Anterior cingulate cortex (tissue), 58 donors: ENCODE results near the gene FRMD4A.
A peak's percentile ranks its signal among the peaks of the same experiment; 100 is the strongest.
"Not testable (repeated sequence)": the region's sequence is repeated elsewhere in the genome, so short reads cannot be mapped to it uniquely, and the experiment has no call there.

Source experiments
- DNase-seq, 58 donors: peaks; one replicate each; lab custom pipeline; 2025; lab: John Stamatoyannopoulos, UW

Gene FRMD4A

GRCh38 chr10:13970236-13970956 lies 360.3 kb downstream of the FRMD4A start:
- no peak for DNase-seq

- no peak for DNase-seq
These were observed 361.0 kb downstream of the FRMD4A start for GRCh38 chr10:13969792-13970140.

GRCh38 chr10:13969118-13969791 lies 361.5 kb downstream of the FRMD4A start:
- no peak for DNase-seq

DNA sequence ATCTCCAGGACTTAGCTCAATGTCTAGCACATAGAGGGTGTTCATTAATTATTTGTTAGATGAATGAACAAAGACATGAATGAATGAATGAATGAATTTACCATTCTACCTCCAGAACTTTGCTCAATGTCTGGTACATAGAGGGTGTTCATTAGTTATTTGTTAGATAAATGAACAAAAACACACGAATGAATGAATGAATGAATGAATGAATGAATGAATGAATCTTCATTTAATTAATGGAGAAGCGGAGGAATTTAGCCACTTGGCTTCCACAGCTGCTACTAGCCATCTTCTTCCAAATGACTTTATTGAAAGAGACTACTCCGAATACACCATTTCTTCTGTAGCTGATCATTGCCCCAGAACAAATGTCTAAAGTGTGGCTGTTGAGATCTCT lies 368.9 kb downstream of the FRMD4A start:
- no peak for DNase-seq

- DNase-seq = peak in 1 of 58 donors; percentile 3
These were observed 369.6 kb downstream of the FRMD4A start for GRCh38 chr10:13961097-13961496.

GRCh38 chr10:13960603-13961002 lies 370.1 kb downstream of the FRMD4A start:
- no peak for DNase-seq

GRCh38 chr10:13959443-13960359 lies 371.0 kb downstream of the FRMD4A start:
- no peak for DNase-seq

DNA sequence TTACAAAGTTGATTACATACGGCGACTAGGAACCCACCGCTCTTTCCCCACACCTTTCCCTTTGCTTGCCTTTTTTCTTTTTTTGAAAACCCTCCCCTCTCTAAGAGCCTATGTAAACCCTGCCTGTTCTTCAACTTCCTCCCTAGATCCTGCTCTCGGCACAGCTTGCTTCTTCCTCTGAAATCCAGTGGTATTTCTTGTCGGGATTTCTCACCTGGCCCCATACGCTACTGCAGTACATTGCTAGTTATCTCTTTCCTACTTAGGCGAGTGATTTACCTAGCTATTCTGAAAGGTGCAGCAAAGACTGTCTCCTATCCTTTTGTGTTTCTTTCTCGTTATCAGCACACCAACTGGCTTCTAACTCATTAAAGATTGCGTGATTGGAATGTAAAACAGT lies 372.9 kb downstream of the FRMD4A start:
- no peak for DNase-seq

DNA sequence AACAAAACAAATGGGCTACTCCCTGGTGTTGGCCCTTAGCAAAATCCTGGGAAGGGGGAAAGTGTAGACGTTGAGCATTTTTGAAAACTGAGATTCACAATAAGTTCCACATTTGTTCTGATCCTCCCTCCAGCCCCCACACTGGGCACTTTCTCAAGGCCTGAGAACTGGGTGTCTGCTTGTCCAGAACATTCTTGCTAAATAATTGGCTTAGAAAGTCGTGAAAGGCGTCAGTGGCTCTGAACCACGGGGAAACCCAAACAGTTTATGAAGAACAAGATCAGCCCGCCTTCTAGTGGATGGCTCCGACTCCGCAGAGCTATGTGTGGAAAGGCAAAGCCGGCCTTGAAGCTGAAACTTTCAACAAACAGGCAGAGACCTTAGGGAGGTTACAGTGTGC lies 373.9 kb downstream of the FRMD4A start:
- DNase-seq = peak in 23 of 58 donors; percentile 5 to 36 (median 15)

DNA sequence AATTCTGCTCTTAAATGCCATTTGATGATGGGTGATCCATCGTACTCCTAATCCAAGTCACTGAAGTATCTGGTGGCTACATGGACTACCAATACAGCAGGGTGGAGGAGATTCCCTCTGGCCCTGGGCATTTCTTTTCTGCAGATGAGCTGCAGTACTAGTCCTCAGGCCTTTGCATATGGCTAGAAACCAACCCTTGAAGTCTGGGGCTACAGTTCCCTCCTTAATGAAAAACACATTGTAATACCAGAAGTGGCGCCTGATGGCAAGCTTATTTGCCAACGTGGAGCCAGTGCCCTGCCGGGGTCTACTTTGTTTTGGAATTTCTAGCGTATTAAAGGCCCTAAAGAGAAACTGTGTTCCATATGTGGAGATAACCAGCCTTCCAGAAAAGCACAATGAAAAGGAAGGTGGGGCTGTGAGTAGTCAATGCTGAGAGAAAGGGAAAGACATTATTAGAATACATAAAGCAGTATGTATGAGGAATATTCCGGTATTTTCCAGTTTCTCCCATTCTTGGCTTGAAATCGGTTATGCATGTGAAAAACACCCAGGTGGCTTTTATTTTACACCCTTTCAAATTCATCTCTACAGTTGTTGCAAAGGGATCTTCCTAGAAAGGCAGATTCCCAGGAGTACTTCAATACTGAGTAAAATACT lies 375.2 kb downstream of the FRMD4A start:
- no peak for DNase-seq

DNA sequence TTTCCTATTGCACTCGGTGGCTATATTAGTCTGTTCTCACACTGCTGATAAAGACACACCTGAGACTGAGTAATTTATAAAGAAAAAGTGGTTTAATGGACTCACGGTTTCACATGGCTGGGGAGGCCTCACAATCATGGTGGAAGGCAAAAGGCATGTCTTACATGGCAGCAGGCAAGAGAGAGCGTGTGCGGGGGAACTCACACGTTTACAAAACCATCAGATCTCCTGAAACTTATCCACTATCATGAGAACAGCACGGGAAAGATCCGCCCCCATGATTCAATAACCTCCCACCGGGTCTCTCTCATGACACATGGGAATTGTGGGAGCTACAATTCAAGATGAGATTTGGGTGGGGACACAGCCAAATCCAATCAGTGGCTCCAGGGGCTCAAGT lies 376.5 kb downstream of the FRMD4A start:
- not testable (repeated sequence) for DNase-seq

- no peak for DNase-seq
These were observed 377.4 kb downstream of the FRMD4A start for GRCh38 chr10:13953371-13953770.

GRCh38 chr10:13950543-13950939 lies 380.2 kb downstream of the FRMD4A start:
- DNase-seq = no peak

DNA sequence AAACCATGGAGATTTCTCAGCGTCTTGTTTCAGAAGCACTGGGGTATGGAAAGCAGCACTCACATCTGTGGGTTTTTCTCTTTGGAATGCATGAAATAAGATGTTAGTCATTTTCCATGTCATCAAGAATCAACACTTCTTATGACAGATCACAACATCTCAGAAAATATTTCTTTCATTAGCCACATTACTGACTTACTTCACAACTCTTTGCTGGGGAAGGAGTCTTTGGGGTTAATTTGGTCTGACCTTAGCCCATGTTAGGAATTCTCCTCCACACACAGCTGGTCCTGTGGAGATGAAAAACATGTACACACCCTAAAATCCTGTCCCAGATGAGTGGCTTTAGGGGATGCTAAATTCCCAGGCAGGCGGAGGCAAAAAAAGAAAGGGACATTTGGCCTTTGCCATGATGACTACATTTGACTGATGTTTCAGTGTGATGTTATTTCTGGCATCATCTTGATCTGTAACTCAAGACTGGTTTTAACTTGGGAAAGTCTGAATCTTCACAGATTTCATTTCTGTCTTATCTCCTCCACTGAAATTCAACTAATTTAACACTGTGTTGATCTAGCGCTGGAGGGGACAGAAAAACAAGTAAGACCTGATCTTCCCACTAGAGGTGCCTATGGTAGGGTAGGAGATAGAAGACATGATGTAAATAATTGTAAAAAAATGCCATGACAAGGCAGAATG lies 380.7 kb downstream of the FRMD4A start:
- DNase-seq = no peak

DNA sequence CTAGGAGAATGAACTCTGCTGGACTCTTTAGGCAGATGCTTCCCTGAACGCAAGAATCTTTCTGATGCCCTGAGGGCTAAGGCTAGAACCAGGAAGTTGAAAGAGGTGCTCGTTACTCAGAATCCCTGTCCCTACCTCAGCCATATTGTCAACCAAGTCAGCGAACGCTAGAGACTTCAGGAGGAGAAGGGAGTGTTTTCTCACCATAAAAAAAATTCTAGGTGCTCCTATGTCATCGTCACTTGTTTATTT lies 384.6 kb downstream of the FRMD4A start:
- DNase-seq = no peak

DNA sequence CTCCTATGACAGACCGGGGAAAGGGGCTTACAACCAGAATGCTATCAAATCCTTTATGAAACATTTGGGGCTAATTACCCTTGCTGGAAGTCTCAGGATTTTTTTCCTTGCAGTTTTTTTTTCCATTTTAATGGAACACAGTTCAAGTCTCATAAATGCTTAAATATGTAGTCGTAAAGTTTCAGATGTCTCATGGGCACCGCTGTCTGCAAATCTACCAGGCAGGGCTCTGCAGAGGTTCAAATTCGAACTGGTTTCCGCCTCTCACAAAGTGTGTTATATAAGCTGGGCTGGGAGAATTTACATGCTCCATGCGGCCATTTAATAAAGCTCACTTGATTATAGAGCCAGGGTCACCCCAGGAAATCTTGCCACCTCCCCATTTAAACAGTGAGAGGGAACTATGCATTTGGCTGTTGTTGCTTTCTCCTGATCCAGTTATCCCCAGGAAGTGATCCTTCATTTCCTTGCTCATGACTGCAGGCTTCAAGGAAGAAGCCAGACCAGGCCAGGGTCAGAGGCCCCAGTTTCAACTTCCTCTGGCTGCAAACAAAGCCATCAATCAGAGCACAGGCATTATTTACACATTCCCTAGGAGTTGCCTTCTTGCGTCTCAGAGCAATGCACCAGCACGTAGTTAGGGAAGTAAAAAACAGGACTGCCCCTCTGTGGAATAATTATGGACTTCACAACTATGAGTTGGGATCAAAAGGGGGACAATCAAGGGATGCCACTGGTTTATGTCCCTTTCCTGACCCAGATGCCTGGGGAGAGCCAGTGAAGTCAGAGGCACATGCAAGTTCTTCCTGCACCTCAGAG lies 385.1 kb downstream of the FRMD4A start:
- peak in 4 of 58 donors; percentile 4 to 24 (median 16) for DNase-seq

DNA sequence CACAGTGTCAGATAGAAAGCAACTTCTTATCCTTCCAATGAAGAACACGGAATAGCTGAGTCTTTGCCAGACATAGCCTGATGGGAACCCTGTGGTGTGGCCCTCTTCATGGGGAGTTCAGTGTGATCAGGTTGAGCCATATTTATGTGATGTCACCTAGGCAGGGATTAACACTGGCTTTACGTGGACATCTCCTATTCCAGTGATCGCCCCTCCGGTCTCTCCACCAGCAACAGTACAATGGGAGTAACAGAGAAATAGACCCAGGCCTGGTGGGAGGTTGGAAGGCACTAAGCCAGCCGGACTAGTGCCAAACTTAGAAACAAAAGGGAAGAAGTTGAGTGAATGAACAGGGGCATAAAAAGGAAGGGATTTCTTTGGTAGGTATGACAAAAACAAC lies 385.9 kb downstream of the FRMD4A start:
- DNase-seq = no peak

GRCh38 chr10:13943735-13944398 lies 386.9 kb downstream of the FRMD4A start:
- no peak for DNase-seq

DNA sequence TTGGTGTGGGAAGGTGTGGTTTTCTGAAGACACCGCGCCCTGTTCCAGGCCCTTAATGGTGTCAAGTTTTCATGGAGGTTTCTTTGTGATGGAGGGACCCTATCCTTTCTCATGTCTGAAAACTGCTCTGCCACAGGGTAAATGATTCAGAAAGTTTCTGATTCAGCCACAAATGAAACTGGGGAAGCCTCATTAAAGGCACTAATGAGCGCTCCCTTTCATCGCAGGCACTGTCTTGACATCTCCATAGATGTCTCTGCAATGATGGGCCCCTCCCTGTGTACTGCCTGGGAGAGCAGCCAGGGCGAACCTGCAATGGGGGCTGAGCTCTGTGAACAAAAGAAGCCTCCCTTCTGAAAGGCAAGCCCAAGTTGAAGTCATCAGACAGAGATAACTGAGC lies 388.7 kb downstream of the FRMD4A start:
- DNase-seq = no peak
